Mucosa of descending colon (tissue), 3 donors: ENCODE measurements around the gene THAP9. TPM values are rescaled to one million over a fixed set of nuclear protein-coding genes. Genes with fewer than 3 reads are reported as not detected.

ENCODE experiments used
- ATAC-seq: fragments of 200-7000 bp; cut with Tn5 transposase; one replicate; pipeline ENCODE4 v1.9.1; 2020; ENCODE audit warnings: mild to moderate bottlenecking, moderate library complexity
- DNase-seq, 3 donors: peaks; one replicate each; pipeline ENCODE4 v3.0.0-alpha.2; 2020
- H3K36me3 ChIP-seq: fragments of 200-600 bp; one replicate; pipeline ENCODE4 v1.8.0; 2021; ENCODE audit warnings: low read depth, mild to moderate bottlenecking
- H3K4me1 ChIP-seq: fragments of 200-600 bp; one replicate; pipeline ENCODE4 v1.8.0; 2021; ENCODE audit warnings: low read depth, mild to moderate bottlenecking
- H3K4me3 ChIP-seq: fragments of 200-600 bp; one replicate; pipeline ENCODE4 v1.8.0; 2021; ENCODE audit warnings: mild to moderate bottlenecking
- H3K9me3 ChIP-seq: fragments of 200-600 bp; one replicate; pipeline ENCODE4 v1.8.0; 2021; ENCODE audit warnings: mild to moderate bottlenecking
- intact Hi-C, 2 donors: fragments of 100-400 bp; cut with DNase I in 1 of 2; cut with micrococcal nuclease in 1 of 2; formaldehyde crosslinking; loops; one replicate each; pipeline versions ENCODE4 v1.11.0 to v1.11.1; 2022; cut with DNase I, micrococcal nuclease
- total RNA-seq, 3 donors: library from RNA; stranded (reverse); fragmentation: NEBNext Ultra II Directional in 2 of 3; extraction: Animal tissue kit (Norgen Biotek cat#: 25700) in 2 of 3; gene quantifications; one replicate each; pipeline versions ENCODE4 v1.2.1 to v1.2.4, GENCODE V29; 2021 to 2023
- TF ChIP-seq, protein P1 (sequence below): fragments of 200-600 bp; IDR thresholded peaks from one replicate; pipeline ENCODE4 v1.8.0; 2022; ENCODE audit warnings: antibody characterized with exemption, mild to moderate bottlenecking
- donor health status: DM: no; HTN: no; CAD: no; lungs with moderate emphysema.
- donor health status: DM: no; HTN: no; CAD: no.
- donor health status: DM: no; HTN: yes; CAD: no.

The THAP9 gene
- total RNA-seq, 3 donors from 2014 or later = 2.9 to 5.1 (median 5.0) TPM

GRCh38 chr4:82899374-82900065, 1.0 kb upstream of the THAP9 start:
- intact Hi-C loops = loop anchor here in 1 of 2 donors (1.0 to 10.0 kb wide), 3 partner anchors 8 to 385 kb away; partner anchors contain the start of genes COQ2, LIN54 and SEC31A

GRCh38 chr4:82900066-82900410, 497 bp upstream of the THAP9 start:
- intact Hi-C loops = loop anchor here in 1 of 2 donors (1.0 to 5.0 kb wide), 2 partner anchors 9 to 112 kb away; partner anchors contain the start of genes LIN54 and SEC31A
- peak; percentile 10 for ATAC-seq
- Histone ChIP-seq H3K36me3 (peaks cover 5% of the 10 kb centered on the region), H3K4me1 (peaks cover 29% of the 10 kb centered on the region), H3K9me3 (no peaks in the 10 kb centered on the region), H3K4me3 (peak overlapping the region; percentile 27)
- no peak for DNase-seq
- TF ChIP-seq, protein P1, sequence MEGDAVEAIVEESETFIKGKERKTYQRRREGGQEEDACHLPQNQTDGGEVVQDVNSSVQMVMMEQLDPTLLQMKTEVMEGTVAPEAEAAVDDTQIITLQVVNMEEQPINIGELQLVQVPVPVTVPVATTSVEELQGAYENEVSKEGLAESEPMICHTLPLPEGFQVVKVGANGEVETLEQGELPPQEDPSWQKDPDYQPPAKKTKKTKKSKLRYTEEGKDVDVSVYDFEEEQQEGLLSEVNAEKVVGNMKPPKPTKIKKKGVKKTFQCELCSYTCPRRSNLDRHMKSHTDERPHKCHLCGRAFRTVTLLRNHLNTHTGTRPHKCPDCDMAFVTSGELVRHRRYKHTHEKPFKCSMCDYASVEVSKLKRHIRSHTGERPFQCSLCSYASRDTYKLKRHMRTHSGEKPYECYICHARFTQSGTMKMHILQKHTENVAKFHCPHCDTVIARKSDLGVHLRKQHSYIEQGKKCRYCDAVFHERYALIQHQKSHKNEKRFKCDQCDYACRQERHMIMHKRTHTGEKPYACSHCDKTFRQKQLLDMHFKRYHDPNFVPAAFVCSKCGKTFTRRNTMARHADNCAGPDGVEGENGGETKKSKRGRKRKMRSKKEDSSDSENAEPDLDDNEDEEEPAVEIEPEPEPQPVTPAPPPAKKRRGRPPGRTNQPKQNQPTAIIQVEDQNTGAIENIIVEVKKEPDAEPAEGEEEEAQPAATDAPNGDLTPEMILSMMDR = no peak

More at GRCh38 chr4:82899374-82900065, 1.0 kb upstream of the THAP9 start:
- Histone ChIP-seq H3K4me3 (peak overlapping the region; percentile 27), H3K36me3 (peaks cover 5% of the 10 kb centered on the region), H3K9me3 (no peaks in the 10 kb centered on the region), H3K4me1 (peaks cover 29% of the 10 kb centered on the region)
- no peak for ATAC-seq
- DNase-seq = no peak
- TF ChIP-seq, protein P1 = no peak

GRCh38 chr4:82901183-82901718, 716 bp downstream of the THAP9 start:
- TF ChIP-seq, protein P1 = no peak
- Histone ChIP-seq H3K4me1 (peaks cover 29% of the 10 kb centered on the region), H3K9me3 (no peaks in the 10 kb centered on the region), H3K4me3 (peak overlapping the region; percentile 27), H3K36me3 (peaks cover 5% of the 10 kb centered on the region)
- intact Hi-C loops = loop anchor here in 1 of 2 donors (5.0 kb wide), 1 partner anchor 111 kb away; the partner anchor contains the start of gene LIN54
- DNase-seq (no peak), ATAC-seq (no peak)

GRCh38 chr4:82903737-82904136, 3.2 kb downstream of the THAP9 start:
- peaks cover 12% of the 10 kb centered on the region for H3K4me1 ChIP-seq
- H3K9me3 ChIP-seq = no peaks in the 10 kb centered on the region
- intact Hi-C loops = loop anchor here in 1 of 2 donors (5.0 kb wide), 1 partner anchor 109 kb away; the partner anchor contains the start of gene LIN54
- TF ChIP-seq, protein P1 = no peak
- DNase-seq (no peak), ATAC-seq (no peak)
- no peak overlapping the region for H3K4me3 ChIP-seq
- peaks cover 5% of the 10 kb centered on the region for H3K36me3 ChIP-seq

GRCh38 chr4:82905205-82905604, 4.7 kb downstream of the THAP9 start:
- ATAC-seq = no peak
- Histone ChIP-seq H3K9me3 (no peaks in the 10 kb centered on the region), H3K36me3 (peaks cover 5% of the 10 kb centered on the region), H3K4me1 (peaks cover 6% of the 10 kb centered on the region), H3K4me3 (no peak overlapping the region)
- TF ChIP-seq, protein P1 = no peak
- no peak for DNase-seq
- intact Hi-C loops = no loop called here
